K562 (cell line): ENCODE results near the gene GRXCR2. TPM values are rescaled to one million over a fixed set of nuclear protein-coding genes. Genes with fewer than 3 reads are reported as not detected.

Experiments used
- ATAC-seq: fragments of 200-7000 bp; cut with Tn5 transposase; 3 replicates; pipeline ENCODE4 v1.9.1; 2020; ENCODE audit warnings: moderate library complexity
- BruUV-seq: library from RNA; stranded (reverse); fragments of 400-500 nt; replicated peaks from 2 replicates; lab custom pipeline; 2021; lab: Mats Ljungman, UMichigan
- CTCF ChIA-PET: fragments of 300-600 bp; formaldehyde crosslinking; extraction: SDS; loops from one replicate; lab custom pipeline; 2021; ENCODE audit warnings: low intra/inter-chr PET ratio; lab: Yijun Ruan, JAX
- POLR2A ChIA-PET: fragments of 300-600, 350-650 bp; sonication (Branson Sonifier 250); formaldehyde crosslinking; extraction: SDS; loops from one replicate; lab custom pipeline; 2021; ENCODE audit warnings: antibody characterized with exemption, inconsistent platforms; lab: Yijun Ruan, JAX
- DNase-seq, 4 experiments: peaks; one replicate each; pipeline versions ENCODE4 v3.0.0 to v3.0.0-alpha.2; 2011 to 2018; ENCODE audit warnings: low spot score in 3 of 4, mixed read lengths in 3 of 4; ENCODE audit errors: extremely low read depth in 1 of 4
- FAIRE-seq: peaks from 2 replicates; lab custom pipeline; 2011; peaks lifted over from hg19 to GRCh38; lab: Jason Lieb, UNC
- H2AFZ ChIP-seq: 2 replicates; pipeline ENCODE4 v1.6.0; 2011; ENCODE audit warnings: low read depth, low read length, control low read depth, inconsistent platforms
- H3K27ac ChIP-seq: fragments of 200-600 bp; 3 replicates; pipeline ENCODE4 v1.8.0; 2011; ENCODE audit warnings: low read depth, mild to moderate bottlenecking, control low read depth, inconsistent platforms, low read length, moderate library complexity, mixed read lengths; ENCODE audit errors: extremely low read depth
- H3K27me3 ChIP-seq, 2 experiments: fragments of 300-600 bp in 1 of 2; 2 replicates in 1 of 2; 3 replicates in 1 of 2; pipeline versions ENCODE4 v1.6.0 to v1.8.0; 2011; ENCODE audit warnings: inconsistent platforms in 2 of 2, low read length in 2 of 2, mild to moderate bottlenecking in 1 of 2, mixed read lengths in 1 of 2, moderate library complexity in 1 of 2; ENCODE audit not compliant: control insufficient read depth in 2 of 2, insufficient read depth in 2 of 2
- H3K36me3 ChIP-seq: fragments of 300-600 bp; 3 replicates; pipeline ENCODE4 v1.8.0; 2011; ENCODE audit warnings: mild to moderate bottlenecking, low read length, inconsistent platforms; ENCODE audit not compliant: control insufficient read depth, insufficient read depth
- H3K4me1 ChIP-seq, 2 experiments: fragments of 200-600 bp in 1 of 2; replicated peaks in 1 of 2; 2 replicates in 1 of 2; 3 replicates in 1 of 2; pipeline versions ENCODE4 v1.5.1 to v1.8.0; 2011; ENCODE audit warnings: inconsistent platforms in 2 of 2, low read length in 2 of 2, mild to moderate bottlenecking in 1 of 2, mixed read lengths in 1 of 2, moderate library complexity in 1 of 2; ENCODE audit not compliant: control insufficient read depth in 2 of 2, insufficient read depth in 2 of 2
- H3K4me2 ChIP-seq: 2 replicates; pipeline ENCODE4 v1.6.1; 2011; ENCODE audit warnings: low read length, control low read depth, inconsistent platforms, mixed read lengths; ENCODE audit not compliant: insufficient read depth
- H3K4me3 ChIP-seq: fragments of 200-600 bp; sonication (generic), shearing (Covaris generic); 2 replicates; pipeline ENCODE4 v1.5.1; 2016; ENCODE audit warnings: control low read depth, inconsistent platforms
- H3K79me2 ChIP-seq: fragments of 200-600 bp; 3 replicates; pipeline ENCODE4 v1.8.0; 2011; ENCODE audit warnings: low read length, inconsistent platforms; ENCODE audit not compliant: control insufficient read depth, insufficient read depth
- H3K9ac ChIP-seq, 2 experiments: 2 replicates each; pipeline versions ENCODE4 v1.6.0 to v1.6.1; 2011; ENCODE audit warnings: low read depth in 2 of 2, low read length in 2 of 2, control low read depth in 1 of 2, inconsistent platforms in 1 of 2, mild to moderate bottlenecking in 1 of 2, mixed read lengths in 1 of 2; ENCODE audit not compliant: insufficient read depth in 1 of 2
- H3K9me1 ChIP-seq: one replicate; pipeline ENCODE4 v1.6.0; 2011; ENCODE audit warnings: inconsistent platforms, mild to moderate bottlenecking, low read length, moderate library complexity; ENCODE audit not compliant: control insufficient read depth, insufficient read depth
- H3K9me3 ChIP-seq: replicated peaks from 2 replicates; pipeline ENCODE4 v1.5.1; 2011; ENCODE audit warnings: low read depth, low read length, inconsistent platforms; ENCODE audit not compliant: control insufficient read depth, insufficient read depth
- H4K20me1 ChIP-seq: replicated peaks from 2 replicates; pipeline ENCODE4 v1.6.1; 2011; ENCODE audit warnings: low read length, inconsistent platforms, mixed read lengths; ENCODE audit not compliant: control insufficient read depth, insufficient read depth
- ARNT ChIP-seq, 2 experiments: fragments of 450-650 bp; IDR thresholded peaks; 2 replicates each; pipeline ENCODE4 v1.6.1; 2016; ENCODE audit warnings: mild to moderate bottlenecking in 1 of 2
- DPF2 ChIP-seq: fragments of 450-650 bp; IDR thresholded peaks from 2 replicates; pipeline ENCODE4 v1.6.1; 2016
- HDGF ChIP-seq: fragments of 450-650 bp; IDR thresholded peaks from 2 replicates; pipeline ENCODE4 v1.6.1; 2016
- MCM5 ChIP-seq: fragments of 450-650 bp; IDR thresholded peaks from 2 replicates; pipeline ENCODE4 v1.6.1; 2016; ENCODE audit warnings: low read depth
- MEIS2 ChIP-seq: fragments of 450-650 bp; IDR thresholded peaks from 2 replicates; pipeline ENCODE4 v1.6.1; 2014; ENCODE audit warnings: mild to moderate bottlenecking; ENCODE audit not compliant: partially characterized antibody
- NCOA2 ChIP-seq, 2 experiments: fragments of 450-650 bp; IDR thresholded peaks; 2 replicates each; pipeline ENCODE4 v1.6.1; 2018; ENCODE audit warnings: mild to moderate bottlenecking in 2 of 2, moderate library complexity in 1 of 2; ENCODE audit not compliant: partially characterized antibody in 2 of 2
- TEAD4 ChIP-seq, 2 experiments: sonication (generic) in 1 of 2; formaldehyde crosslinking in 1 of 2; IDR thresholded peaks; 2 replicates each; pipeline versions ENCODE4 v1.6.1 to v1.8.0; 2012 to 2022; ENCODE audit warnings: borderline replicate concordance in 1 of 2, inconsistent platforms in 1 of 2, low read length in 1 of 2, mild to moderate bottlenecking in 1 of 2, missing genetic modification reagents in 1 of 2
- U2AF2 ChIP-seq: fragments of 200-400 bp; formaldehyde crosslinking; optimal IDR thresholded peaks from 2 replicates; pipeline ENCODE3; 2017; ENCODE audit warnings: low read depth, mild to moderate bottlenecking, low read length
- ZKSCAN1 ChIP-seq: fragments of 150-350 bp; IDR thresholded peaks from 2 replicates; pipeline ENCODE4 v1.6.1; 2016; ENCODE audit warnings: low read depth, low read length
- ZNF24 ChIP-seq: fragments of 450-650 bp; IDR thresholded peaks from 2 replicates; pipeline ENCODE4 v1.6.1; 2016
- in situ Hi-C: fragments of 300-500 bp; cut with MboI; formaldehyde crosslinking; loops from 4 replicates; pipeline ENCODE4 v1.15.0; 2018; ENCODE audit warnings: inconsistent platforms, mixed read lengths
- intact Hi-C: fragments of 100-400 bp; cut with micrococcal nuclease; formaldehyde crosslinking; loops from 2 replicates; pipeline ENCODE4 v1.14.2; 2022
- polyA plus RNA-seq, 8 experiments: library from polyadenylated mRNA; depleted of rRNA in 4 of 8; stranded (reverse) in 5 of 8; unstranded in 3 of 8; fragments of >200 nt; fragmentation: Nextera tagmentation in 2 of 8; fragmentation: Illumina TruSeq in 1 of 8; extraction: Ambion mirVana in 2 of 8; extraction: Trizol in 1 of 8; gene quantifications; 2 replicates each; pipeline versions ENCODE4 v1.2.1 to v1.2.3, GENCODE V29; 2011 to 2014; ENCODE audit warnings: inconsistent platforms in 1 of 8, missing spikeins in 1 of 8
- total RNA-seq, 7 experiments: library from RNA; depleted of rRNA in 6 of 7; stranded (reverse); fragments of >200 nt in 6 of 7; fragmentation: Illumina TruSeq in 2 of 7; extraction: Trizol in 2 of 7; gene quantifications; 2 replicates each; pipeline versions ENCODE4 v1.2.1 to v1.2.3, GENCODE V29; 2011 to 2021; ENCODE audit warnings: low replicate concordance in 1 of 7
- TF ChIP-seq, protein P1 (sequence below), 3 experiments: IDR thresholded peaks in 2 of 3; conservative IDR thresholded peaks in 1 of 3; 2 replicates each; pipeline ENCODE4 v1.5.1; 2011 to 2012; ENCODE audit warnings: low read length in 3 of 3, mild to moderate bottlenecking in 3 of 3, control low read depth in 2 of 3, improper control_type of control experiment in 1 of 3, inconsistent platforms in 1 of 3, low read depth in 1 of 3, mixed read lengths in 1 of 3, moderate library complexity in 1 of 3; ENCODE audit not compliant: insufficient read depth in 2 of 3
- TF ChIP-seq, protein P2 (sequence below), 2 experiments: IDR thresholded peaks in 1 of 2; conservative IDR thresholded peaks in 1 of 2; 2 replicates each; pipeline ENCODE4 v1.6.1; 2016; ENCODE audit warnings: low read depth in 2 of 2, mild to moderate bottlenecking in 1 of 2, missing compliant biosample characterization in 1 of 2, missing genetic modification characterization in 1 of 2, moderate library complexity in 1 of 2
- TF ChIP-seq, protein P3 (sequence below): fragments of 450-650 bp; IDR thresholded peaks from 2 replicates; pipeline ENCODE4 v1.7.0; 2016; ENCODE audit warnings: borderline replicate concordance
- TF ChIP-seq, protein P4 (sequence below): fragments of 450-650 bp; IDR thresholded peaks from 2 replicates; pipeline ENCODE4 v1.6.1; 2016; ENCODE audit warnings: missing biosample characterization, missing genetic modification characterization

GRXCR2 gene
- total and polyA plus RNA-seq, 9 of the 15 experiments (the other 6 are each of a cell fraction or from before 2014, with no cell fraction given): not detected

DNA sequence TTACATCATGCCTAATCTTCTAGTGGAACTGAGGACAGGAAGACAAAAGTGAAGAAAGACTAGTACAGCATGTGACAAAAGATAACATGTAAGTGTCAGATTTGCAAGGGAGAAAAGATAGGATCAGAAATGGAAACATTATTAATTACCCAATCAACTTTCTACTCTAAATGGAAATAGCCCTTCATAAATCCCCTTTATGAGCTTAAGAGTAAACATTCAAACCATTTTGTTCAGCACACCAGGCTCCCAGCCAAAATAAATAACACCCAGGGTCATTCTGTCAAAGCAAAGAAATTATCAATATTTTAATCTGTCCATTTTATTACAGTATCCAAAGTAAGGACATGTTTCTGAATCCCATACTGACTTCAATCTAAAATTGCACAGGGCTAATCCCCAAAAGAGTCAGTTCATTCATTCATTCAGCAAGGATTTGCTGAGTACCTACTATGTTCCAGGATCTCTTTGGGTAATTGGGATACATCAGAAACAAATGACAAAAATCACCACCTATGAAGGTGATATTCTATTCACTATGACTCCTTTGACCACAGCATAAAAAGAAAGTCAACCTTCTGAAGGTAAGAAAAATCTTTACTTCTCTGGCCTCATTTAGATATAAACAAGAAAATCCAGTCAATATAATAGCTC lies 43.0 kb downstream of the GRXCR2 start:
- Histone ChIP-seq H3K4me1 (peaks cover 7 to 54% of the 10 kb centered on the region in 2 experiments; a peak in 4 of 5 replicates), H3K27me3 (no peaks in the 10 kb centered on the region), H4K20me1 (no peaks in the 10 kb centered on the region), H3K9me3 (no peaks in the 10 kb centered on the region), H3K9ac (no peak overlapping the region), H3K9me1 (no peaks in the 10 kb centered on the region), H3K4me3 (no peak overlapping the region), H3K36me3 (no peaks in the 10 kb centered on the region), H3K79me2 (peaks cover 75% of the 10 kb centered on the region), H3K27ac (0 out of 3 replicates have a peak overlapping the region, but pooled peaks have one; percentile 9), H2AFZ (no peak overlapping the region), H3K4me2 (no peak overlapping the region)
- ChIA-PET POLR2A (interaction anchor here (0.9 to 1.6 kb wide), 2 partner anchors 24 to 26 kb away, joined by 4 to 5 read pairs; no protein-coding TSS in a partner anchor), CTCF (interaction anchor here (0.8 kb wide), 1 partner anchor 8 kb away, joined by 3 read pairs; no protein-coding TSS in a partner anchor)
- DNase-seq (no peak), ATAC-seq (no peak), FAIRE-seq (no peak)
- BruUV-seq: no TSS peak
- in situ Hi-C loops: loop anchor here (5.0 to 10.0 kb wide), 2 partner anchors 57 to 375 kb away; partner anchors contain the start of gene RBM27
- intact Hi-C loops: loop anchor here (5.0 kb wide), 2 partner anchors 32 to 1628 kb away; no protein-coding TSS in a partner anchor
- peak; percentile 60; the same call in 1 of the 2 replicates for TF ChIP-seq ZNF24
- no peak for TF ChIP-seq TEAD4 (IDR thresholded peaks at IDR 0.05; ENCODE audit: low read length)
- TF ChIP-seq TEAD4 (CRISPR knock-in tag; IDR thresholded peaks at IDR 0.05; ENCODE audit: borderline replicate concordance): no peak
- TF ChIP-seq, protein P1, sequence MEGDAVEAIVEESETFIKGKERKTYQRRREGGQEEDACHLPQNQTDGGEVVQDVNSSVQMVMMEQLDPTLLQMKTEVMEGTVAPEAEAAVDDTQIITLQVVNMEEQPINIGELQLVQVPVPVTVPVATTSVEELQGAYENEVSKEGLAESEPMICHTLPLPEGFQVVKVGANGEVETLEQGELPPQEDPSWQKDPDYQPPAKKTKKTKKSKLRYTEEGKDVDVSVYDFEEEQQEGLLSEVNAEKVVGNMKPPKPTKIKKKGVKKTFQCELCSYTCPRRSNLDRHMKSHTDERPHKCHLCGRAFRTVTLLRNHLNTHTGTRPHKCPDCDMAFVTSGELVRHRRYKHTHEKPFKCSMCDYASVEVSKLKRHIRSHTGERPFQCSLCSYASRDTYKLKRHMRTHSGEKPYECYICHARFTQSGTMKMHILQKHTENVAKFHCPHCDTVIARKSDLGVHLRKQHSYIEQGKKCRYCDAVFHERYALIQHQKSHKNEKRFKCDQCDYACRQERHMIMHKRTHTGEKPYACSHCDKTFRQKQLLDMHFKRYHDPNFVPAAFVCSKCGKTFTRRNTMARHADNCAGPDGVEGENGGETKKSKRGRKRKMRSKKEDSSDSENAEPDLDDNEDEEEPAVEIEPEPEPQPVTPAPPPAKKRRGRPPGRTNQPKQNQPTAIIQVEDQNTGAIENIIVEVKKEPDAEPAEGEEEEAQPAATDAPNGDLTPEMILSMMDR (IDR thresholded peaks at IDR 0.05 in 2 of 3, conservative IDR thresholded peaks at IDR 0.05 in 1 of 3; ENCODE audit: insufficient read depth in 2 of 3, low read depth in 1 of 3, low read length in 3 of 3): no peak
- TF ChIP-seq, protein P2, sequence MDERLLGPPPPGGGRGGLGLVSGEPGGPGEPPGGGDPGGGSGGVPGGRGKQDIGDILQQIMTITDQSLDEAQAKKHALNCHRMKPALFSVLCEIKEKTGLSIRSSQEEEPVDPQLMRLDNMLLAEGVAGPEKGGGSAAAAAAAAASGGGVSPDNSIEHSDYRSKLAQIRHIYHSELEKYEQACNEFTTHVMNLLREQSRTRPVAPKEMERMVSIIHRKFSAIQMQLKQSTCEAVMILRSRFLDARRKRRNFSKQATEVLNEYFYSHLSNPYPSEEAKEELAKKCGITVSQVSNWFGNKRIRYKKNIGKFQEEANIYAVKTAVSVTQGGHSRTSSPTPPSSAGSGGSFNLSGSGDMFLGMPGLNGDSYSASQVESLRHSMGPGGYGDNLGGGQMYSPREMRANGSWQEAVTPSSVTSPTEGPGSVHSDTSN (CRISPR knock-in tag; IDR thresholded peaks at IDR 0.05; ENCODE audit: low read depth): no peak
- TF ChIP-seq, protein P2 (tag; conservative IDR thresholded peaks at IDR 0.05; ENCODE audit: low read depth): peak; percentile 26; the same call in 1 of the 2 replicates
- TF ChIP-seq ARNT (IDR thresholded peaks at IDR 0.05): no peak
- TF ChIP-seq NCOA2 (IDR thresholded peaks at IDR 0.05; ENCODE audit: partially characterized antibody in 2 of 2): no peak
- TF ChIP-seq DPF2: no peak
- TF ChIP-seq HDGF: no peak
- TF ChIP-seq, protein P3, sequence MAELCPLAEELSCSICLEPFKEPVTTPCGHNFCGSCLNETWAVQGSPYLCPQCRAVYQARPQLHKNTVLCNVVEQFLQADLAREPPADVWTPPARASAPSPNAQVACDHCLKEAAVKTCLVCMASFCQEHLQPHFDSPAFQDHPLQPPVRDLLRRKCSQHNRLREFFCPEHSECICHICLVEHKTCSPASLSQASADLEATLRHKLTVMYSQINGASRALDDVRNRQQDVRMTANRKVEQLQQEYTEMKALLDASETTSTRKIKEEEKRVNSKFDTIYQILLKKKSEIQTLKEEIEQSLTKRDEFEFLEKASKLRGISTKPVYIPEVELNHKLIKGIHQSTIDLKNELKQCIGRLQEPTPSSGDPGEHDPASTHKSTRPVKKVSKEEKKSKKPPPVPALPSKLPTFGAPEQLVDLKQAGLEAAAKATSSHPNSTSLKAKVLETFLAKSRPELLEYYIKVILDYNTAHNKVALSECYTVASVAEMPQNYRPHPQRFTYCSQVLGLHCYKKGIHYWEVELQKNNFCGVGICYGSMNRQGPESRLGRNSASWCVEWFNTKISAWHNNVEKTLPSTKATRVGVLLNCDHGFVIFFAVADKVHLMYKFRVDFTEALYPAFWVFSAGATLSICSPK: no peak
- TF ChIP-seq MEIS2: peak; percentile 50
- TF ChIP-seq U2AF2: no peak
- TF ChIP-seq, protein P4, sequence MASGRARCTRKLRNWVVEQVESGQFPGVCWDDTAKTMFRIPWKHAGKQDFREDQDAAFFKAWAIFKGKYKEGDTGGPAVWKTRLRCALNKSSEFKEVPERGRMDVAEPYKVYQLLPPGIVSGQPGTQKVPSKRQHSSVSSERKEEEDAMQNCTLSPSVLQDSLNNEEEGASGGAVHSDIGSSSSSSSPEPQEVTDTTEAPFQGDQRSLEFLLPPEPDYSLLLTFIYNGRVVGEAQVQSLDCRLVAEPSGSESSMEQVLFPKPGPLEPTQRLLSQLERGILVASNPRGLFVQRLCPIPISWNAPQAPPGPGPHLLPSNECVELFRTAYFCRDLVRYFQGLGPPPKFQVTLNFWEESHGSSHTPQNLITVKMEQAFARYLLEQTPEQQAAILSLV (tag): no peak
- no peak for TF ChIP-seq MCM5
- peak; percentile 60; the same call in 1 of the 2 replicates for TF ChIP-seq ZKSCAN1
